Measurements from ENCODE around the gene SLC12A7. TPM values are rescaled to one million over a fixed set of nuclear protein-coding genes. Genes with fewer than 3 reads are reported as not detected.

The SLC12A7 gene
- total RNA-seq, 1 donor from 2014 or later, result 30.5 TPM

DNA sequence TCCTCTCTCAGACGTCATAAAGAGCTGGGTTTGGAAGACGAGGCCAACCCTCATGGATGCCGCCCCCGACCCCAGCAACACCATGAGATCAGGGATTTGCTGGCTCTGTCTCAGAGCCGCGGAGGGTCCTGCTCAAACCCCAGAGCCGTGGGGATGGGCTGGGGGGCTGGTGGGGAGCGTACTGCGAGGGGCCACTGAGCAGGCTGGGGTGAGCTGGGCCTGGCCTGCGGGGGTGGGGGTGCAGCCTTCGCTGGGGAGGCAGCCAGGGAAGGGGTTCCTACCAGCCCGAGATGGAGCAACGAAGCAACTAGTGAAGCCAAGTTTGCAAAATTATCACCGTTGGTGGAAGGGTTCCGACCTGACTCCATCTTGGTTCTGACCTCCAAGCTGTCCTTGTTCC is 5.1 kb upstream of the SLC12A7 start:
- Histone ChIP-seq H3K36me3 (ENCODE audit: insufficient read depth, low read length) (no peaks in the 10 kb centered on the region), H3K27me3 (ENCODE audit: insufficient read depth, low read length) (peaks cover 9% of the 10 kb centered on the region), H2AFZ (ENCODE audit: low read depth, low read length) (no peak overlapping the region), H3K79me2 (ENCODE audit: insufficient read depth, low read length) (no peaks in the 10 kb centered on the region), H3K9ac (ENCODE audit: low read length) (no peak overlapping the region), H3K4me1 (ENCODE audit: insufficient read depth, low read length) (no peaks in the 10 kb centered on the region), H3K27ac (ENCODE audit: low read depth, low read length) (no peak overlapping the region), H3K4me2 (ENCODE audit: low read length) (no peak overlapping the region), H4K20me1 (ENCODE audit: insufficient read depth, low read length) (no peaks in the 10 kb centered on the region), H3K9me3 (ENCODE audit: insufficient read depth, low read depth, low read length) (no peaks in the 10 kb centered on the region), H3K4me3 (ENCODE audit: insufficient read depth, low read depth, low read length) (no peak overlapping the region)
- H3K4me1 Mint-ChIP-seq (ENCODE audit: low read depth, unreplicated experiment), result peaks cover 23% of the 10 kb centered on the region
- H3K27me3 Mint-ChIP-seq (ENCODE audit: low read depth, unreplicated experiment), result peaks cover 20% of the 10 kb centered on the region
- DNase-seq (ENCODE audit: low read depth), result no peak
- no peaks in the 10 kb centered on the region for H3K36me3 Mint-ChIP-seq (ENCODE audit: low read depth, unreplicated experiment)
- no peak for FAIRE-seq
- TF ChIP-seq, protein P1, sequence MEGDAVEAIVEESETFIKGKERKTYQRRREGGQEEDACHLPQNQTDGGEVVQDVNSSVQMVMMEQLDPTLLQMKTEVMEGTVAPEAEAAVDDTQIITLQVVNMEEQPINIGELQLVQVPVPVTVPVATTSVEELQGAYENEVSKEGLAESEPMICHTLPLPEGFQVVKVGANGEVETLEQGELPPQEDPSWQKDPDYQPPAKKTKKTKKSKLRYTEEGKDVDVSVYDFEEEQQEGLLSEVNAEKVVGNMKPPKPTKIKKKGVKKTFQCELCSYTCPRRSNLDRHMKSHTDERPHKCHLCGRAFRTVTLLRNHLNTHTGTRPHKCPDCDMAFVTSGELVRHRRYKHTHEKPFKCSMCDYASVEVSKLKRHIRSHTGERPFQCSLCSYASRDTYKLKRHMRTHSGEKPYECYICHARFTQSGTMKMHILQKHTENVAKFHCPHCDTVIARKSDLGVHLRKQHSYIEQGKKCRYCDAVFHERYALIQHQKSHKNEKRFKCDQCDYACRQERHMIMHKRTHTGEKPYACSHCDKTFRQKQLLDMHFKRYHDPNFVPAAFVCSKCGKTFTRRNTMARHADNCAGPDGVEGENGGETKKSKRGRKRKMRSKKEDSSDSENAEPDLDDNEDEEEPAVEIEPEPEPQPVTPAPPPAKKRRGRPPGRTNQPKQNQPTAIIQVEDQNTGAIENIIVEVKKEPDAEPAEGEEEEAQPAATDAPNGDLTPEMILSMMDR (IDR thresholded peaks at IDR 0.05; ENCODE audit: insufficient read depth, low read depth, low read length), result no peak
- TF ChIP-seq EZH2 (IDR thresholded peaks at IDR 0.05; ENCODE audit: insufficient read depth, low read length), result no peak
- no peaks in the 10 kb centered on the region for H3K9me3 Mint-ChIP-seq (ENCODE audit: unreplicated experiment)
- no peak overlapping the region for H3K4me3 Mint-ChIP-seq (ENCODE audit: unreplicated experiment)
- no peak overlapping the region for H3K27ac Mint-ChIP-seq (ENCODE audit: unreplicated experiment)

GRCh38 chr5:1116109-1116740 is 4.4 kb upstream of the SLC12A7 start:
- TF ChIP-seq EZH2 (IDR thresholded peaks at IDR 0.05; ENCODE audit: insufficient read depth, low read length), result no peak
- TF ChIP-seq, protein P1 (IDR thresholded peaks at IDR 0.05; ENCODE audit: insufficient read depth, low read depth, low read length), result no peak
- H2AFZ ChIP-seq (ENCODE audit: low read depth, low read length), result no peak overlapping the region
- H3K27ac Mint-ChIP-seq (ENCODE audit: unreplicated experiment), result no peak overlapping the region
- H3K4me1 Mint-ChIP-seq (ENCODE audit: low read depth, unreplicated experiment), result peaks cover 23% of the 10 kb centered on the region
- DNase-seq (ENCODE audit: low read depth), result no peak
- H3K4me2 ChIP-seq (ENCODE audit: low read length), result no peak overlapping the region
- no peaks in the 10 kb centered on the region for H3K9me3 ChIP-seq (ENCODE audit: insufficient read depth, low read depth, low read length)
- no peak overlapping the region for H3K27ac ChIP-seq (ENCODE audit: low read depth, low read length)
- no peaks in the 10 kb centered on the region for H4K20me1 ChIP-seq (ENCODE audit: insufficient read depth, low read length)
- peaks cover 19% of the 10 kb centered on the region for H3K27me3 Mint-ChIP-seq (ENCODE audit: low read depth, unreplicated experiment)
- no peak for FAIRE-seq
- no peaks in the 10 kb centered on the region for H3K9me3 Mint-ChIP-seq (ENCODE audit: unreplicated experiment)
- no peaks in the 10 kb centered on the region for H3K36me3 Mint-ChIP-seq (ENCODE audit: low read depth, unreplicated experiment)
- H3K27me3 ChIP-seq (ENCODE audit: insufficient read depth, low read length), result peaks cover 9% of the 10 kb centered on the region
- H3K9ac ChIP-seq (ENCODE audit: low read length), result no peak overlapping the region
- H3K4me3 ChIP-seq (ENCODE audit: insufficient read depth, low read depth, low read length), result no peak overlapping the region
- no peaks in the 10 kb centered on the region for H3K79me2 ChIP-seq (ENCODE audit: insufficient read depth, low read length)
- H3K4me1 ChIP-seq (ENCODE audit: insufficient read depth, low read length), result no peaks in the 10 kb centered on the region
- H3K36me3 ChIP-seq (ENCODE audit: insufficient read depth, low read length), result no peaks in the 10 kb centered on the region
- no peak overlapping the region for H3K4me3 Mint-ChIP-seq (ENCODE audit: unreplicated experiment)

DNA sequence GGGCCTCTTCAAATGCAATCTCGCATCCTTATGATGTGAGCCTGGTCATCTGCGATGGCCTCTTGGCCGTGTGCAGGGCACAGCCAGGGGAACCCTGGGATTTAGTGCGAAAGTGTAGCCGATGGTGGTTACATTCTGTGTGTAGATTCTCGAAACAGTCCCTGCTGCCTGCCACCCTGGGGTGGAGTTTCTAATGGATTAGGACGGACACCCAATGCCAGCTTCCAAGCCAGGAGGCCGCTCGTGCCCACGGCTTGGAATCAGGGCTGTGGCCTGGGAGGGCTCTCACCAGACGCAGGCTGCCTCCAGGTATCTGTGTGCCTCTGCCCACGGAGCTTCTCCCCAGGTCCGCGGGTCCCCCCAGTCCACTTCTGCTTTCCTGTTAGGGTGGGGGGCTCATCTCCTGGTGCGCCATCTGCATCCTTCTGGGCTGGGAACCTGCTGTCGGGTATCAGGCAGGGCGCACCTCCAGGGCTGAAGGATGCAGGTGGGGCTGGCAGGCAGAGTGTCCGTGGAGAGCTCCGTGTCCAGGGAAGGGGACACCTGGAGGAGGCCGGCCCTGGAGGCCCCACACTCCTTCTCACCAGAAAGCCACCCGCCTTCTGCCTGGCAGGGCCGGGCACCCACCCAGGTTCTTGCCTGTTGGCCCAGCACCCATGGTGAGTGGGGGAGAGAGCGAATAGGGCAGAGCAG is 3.4 kb upstream of the SLC12A7 start:
- no peak for TF ChIP-seq EZH2 (IDR thresholded peaks at IDR 0.05; ENCODE audit: insufficient read depth, low read length)
- TF ChIP-seq, protein P1 (IDR thresholded peaks at IDR 0.05; ENCODE audit: insufficient read depth, low read depth, low read length), result no peak
- no peak for FAIRE-seq

More for the DNA sequence above, 3.4 kb upstream of the SLC12A7 start:
- no peaks in the 10 kb centered on the region for H3K36me3 ChIP-seq (ENCODE audit: insufficient read depth, low read length)
- Mint-ChIP-seq H3K9me3 (ENCODE audit: unreplicated experiment) (no peaks in the 10 kb centered on the region), H3K27ac (ENCODE audit: unreplicated experiment) (no peak overlapping the region), H3K4me1 (ENCODE audit: low read depth, unreplicated experiment) (peaks cover 16% of the 10 kb centered on the region), H3K36me3 (ENCODE audit: low read depth, unreplicated experiment) (no peaks in the 10 kb centered on the region), H3K4me3 (ENCODE audit: unreplicated experiment) (no peak overlapping the region), H3K27me3 (ENCODE audit: low read depth, unreplicated experiment) (peaks cover 9% of the 10 kb centered on the region)
- no peak overlapping the region for H2AFZ ChIP-seq (ENCODE audit: low read depth, low read length)
- H3K4me1 ChIP-seq (ENCODE audit: insufficient read depth, low read length), result no peaks in the 10 kb centered on the region
- no peak for DNase-seq (ENCODE audit: low read depth)
- H3K27me3 ChIP-seq (ENCODE audit: insufficient read depth, low read length), result peaks cover 15% of the 10 kb centered on the region
- no peaks in the 10 kb centered on the region for H3K79me2 ChIP-seq (ENCODE audit: insufficient read depth, low read length)
- no peaks in the 10 kb centered on the region for H3K9me3 ChIP-seq (ENCODE audit: insufficient read depth, low read depth, low read length)
- no peak overlapping the region for H3K9ac ChIP-seq (ENCODE audit: low read length)
- H3K4me2 ChIP-seq (ENCODE audit: low read length), result no peak overlapping the region
- H3K27ac ChIP-seq (ENCODE audit: low read depth, low read length), result no peak overlapping the region
- H3K4me3 ChIP-seq (ENCODE audit: insufficient read depth, low read depth, low read length), result no peak overlapping the region
- no peaks in the 10 kb centered on the region for H4K20me1 ChIP-seq (ENCODE audit: insufficient read depth, low read length)

Measured in astrocyte (in vitro differentiated cells and primary cell).